ENCODE measurements around the gene MYH1. TPM values are rescaled to one million over a fixed set of nuclear protein-coding genes. Genes with fewer than 3 reads are reported as not detected.
"Not testable (repeated sequence)": the region's sequence is repeated elsewhere in the genome, so short reads cannot be mapped to it uniquely, and the experiment has no call there.

MYH1 gene
- not detected in 2 replicates for total RNA-seq

- DNase-seq (ENCODE audit: low read depth, low spot score): no peak
These were observed at the start of gene MYH1 for GRCh38 chr17:10518271-10519037. TSS of gene MYH1 (minus strand) at chr17:10518542. CDS start at chr17:10516642, 1,900 bp downstream.

GRCh38 chr17:10563991-10564660 lies 45.8 kb upstream of the MYH1 start:
- DNase-seq (ENCODE audit: low read depth, low spot score): no peak

GRCh38 chr17:10558049-10558448 lies 39.7 kb upstream of the MYH1 start:
- DNase-seq (ENCODE audit: low read depth, low spot score): no peak

GRCh38 chr17:10557422-10557821 lies 39.1 kb upstream of the MYH1 start:
- DNase-seq (ENCODE audit: low read depth, low spot score): no peak

GRCh38 chr17:10556301-10557005 lies 38.1 kb upstream of the MYH1 start:
- DNase-seq (ENCODE audit: low read depth, low spot score): no peak

GRCh38 chr17:10550014-10550413 lies 31.7 kb upstream of the MYH1 start:
- no peak for DNase-seq (ENCODE audit: low read depth, low spot score)

- no peak for DNase-seq (ENCODE audit: low read depth, low spot score)
These were observed 30.9 kb upstream of the MYH1 start, which contains the start of gene MYH2 for GRCh38 chr17:10549096-10549842. TSS of gene MYH2 (minus strand) at chr17:10549658. CDS start at chr17:10547920, 1,738 bp downstream.

- DNase-seq (ENCODE audit: low read depth, low spot score): no peak
These were observed 29.0 kb upstream of the MYH1 start for GRCh38 chr17:10547351-10547750.

- not testable (repeated sequence) for DNase-seq (ENCODE audit: low read depth, low spot score)
These were observed 25.1 kb upstream of the MYH1 start for GRCh38 chr17:10543486-10543885.

- DNase-seq (ENCODE audit: low read depth, low spot score): not testable (repeated sequence)
These were observed 22.8 kb upstream of the MYH1 start for GRCh38 chr17:10541179-10541578.

- DNase-seq (ENCODE audit: low read depth, low spot score): no peak
These were observed 13.7 kb upstream of the MYH1 start for GRCh38 chr17:10532026-10532425.

GRCh38 chr17:10527419-10527818 lies 9.1 kb upstream of the MYH1 start:
- DNase-seq (ENCODE audit: low read depth, low spot score): no peak

GRCh38 chr17:10526517-10526916 lies 8.2 kb upstream of the MYH1 start:
- no peak for DNase-seq (ENCODE audit: low read depth, low spot score)

GRCh38 chr17:10523064-10523463 lies 4.7 kb upstream of the MYH1 start:
- no peak for DNase-seq (ENCODE audit: low read depth, low spot score)

GRCh38 chr17:10521949-10522348 lies 3.6 kb upstream of the MYH1 start:
- no peak for DNase-seq (ENCODE audit: low read depth, low spot score)

- no peak for DNase-seq (ENCODE audit: low read depth, low spot score)
These were observed 1.7 kb downstream of the MYH1 start for GRCh38 chr17:10516638-10517037.

- DNase-seq (ENCODE audit: low read depth, low spot score): no peak
These were observed 2.3 kb downstream of the MYH1 start for GRCh38 chr17:10516065-10516464.

- DNase-seq (ENCODE audit: low read depth, low spot score): no peak
These were observed 4.9 kb downstream of the MYH1 start for GRCh38 chr17:10513299-10514067.

- DNase-seq (ENCODE audit: low read depth, low spot score): no peak
These were observed 5.5 kb downstream of the MYH1 start for GRCh38 chr17:10512856-10513255.

- DNase-seq (ENCODE audit: low read depth, low spot score): no peak
These were observed 18.4 kb downstream of the MYH1 start for GRCh38 chr17:10499950-10500349.

- DNase-seq (ENCODE audit: low read depth, low spot score): no peak
These were observed 26.3 kb downstream of the MYH1 start for GRCh38 chr17:10492004-10492403.
